Fibroblast of lung (primary cell): ENCODE measurements around the gene NANS. TPM values are rescaled to one million over a fixed set of nuclear protein-coding genes. Genes with fewer than 3 reads are reported as not detected.

Experiments used
- DNase-seq, 2 donors: peaks; one replicate each; pipeline versions ENCODE4 v3.0.0 to v3.0.0-alpha.2; 2010; ENCODE audit warnings: low read depth in 2 of 2
- H2AFZ ChIP-seq: 2 replicates; pipeline ENCODE4 v1.5.1; 2012; ENCODE audit warnings: low read length, control low read depth, inconsistent platforms
- H3K27ac ChIP-seq: 2 replicates; pipeline ENCODE4 v1.5.1; 2011; ENCODE audit warnings: low read length, control low read depth; ENCODE audit not compliant: insufficient read depth
- H3K27me3 ChIP-seq: 2 replicates; pipeline ENCODE4 v1.5.1; 2011; ENCODE audit warnings: mild to moderate bottlenecking, low read length; ENCODE audit not compliant: control insufficient read depth, insufficient read depth
- H3K36me3 ChIP-seq: 2 replicates; pipeline ENCODE4 v1.5.1; 2011; ENCODE audit warnings: low read length; ENCODE audit not compliant: control insufficient read depth, insufficient read depth
- H3K4me1 ChIP-seq: 2 replicates; pipeline ENCODE4 v1.5.1; 2011; ENCODE audit warnings: low read length; ENCODE audit not compliant: control insufficient read depth, insufficient read depth; ENCODE audit errors: extremely low read depth
- H3K4me2 ChIP-seq: 2 replicates; pipeline ENCODE4 v1.5.1; 2011; ENCODE audit warnings: low read length, control low read depth; ENCODE audit not compliant: insufficient read depth; ENCODE audit errors: extremely low read depth
- H3K4me3 ChIP-seq, 4 experiments: fragments of 200-600 bp in 1 of 4; sonication (generic) in 1 of 4; replicated peaks in 1 of 4; 2 replicates each; pipeline ENCODE4 v1.5.1; 2011 to 2016; ENCODE audit warnings: low read length in 4 of 4, low read depth in 3 of 4, mild to moderate bottlenecking in 3 of 4, control low read depth in 2 of 4, inconsistent platforms in 1 of 4, mixed read lengths in 1 of 4; ENCODE audit not compliant: insufficient read depth in 1 of 4; ENCODE audit errors: control extremely low read depth in 1 of 4
- H3K79me2 ChIP-seq: 2 replicates; pipeline ENCODE4 v1.5.1; 2012; ENCODE audit warnings: mild to moderate bottlenecking, low read length, inconsistent platforms; ENCODE audit not compliant: control insufficient read depth, insufficient read depth
- H3K9ac ChIP-seq: 2 replicates; pipeline ENCODE4 v1.5.1; 2011; ENCODE audit warnings: mild to moderate bottlenecking, low read length, control low read depth; ENCODE audit not compliant: insufficient read depth
- H3K9me3 ChIP-seq: 2 replicates; pipeline ENCODE4 v1.5.1; 2012; ENCODE audit warnings: low read depth, low read length; ENCODE audit not compliant: control insufficient read depth, insufficient read depth
- H4K20me1 ChIP-seq: 2 replicates; pipeline ENCODE4 v1.5.1; 2011; ENCODE audit warnings: low read length; ENCODE audit not compliant: control insufficient read depth, insufficient read depth; ENCODE audit errors: extremely low read depth
- EZH2 ChIP-seq: IDR thresholded peaks from 2 replicates; pipeline ENCODE4 v1.5.1; 2012; ENCODE audit warnings: low read length, control low read depth, mild to moderate bottlenecking; ENCODE audit errors: missing control alignments
- polyA plus RNA-seq, 2 donors: library from polyadenylated mRNA; depleted of rRNA in 1 of 2; stranded (reverse) in 1 of 2; unstranded in 1 of 2; fragments of >200 nt; gene quantifications; 2 replicates each; pipeline ENCODE4 v1.2.1, GENCODE V29; 2011 to 2012; ENCODE audit warnings: missing spikeins in 1 of 2
- total RNA-seq: library from RNA; depleted of rRNA; stranded (reverse); fragments of >200 nt; gene quantifications from 2 replicates; pipeline ENCODE4 v1.2.1, GENCODE V29; 2014
- TF ChIP-seq, protein P1 (sequence below), 2 donors: IDR thresholded peaks in 1 of 2; conservative IDR thresholded peaks in 1 of 2; 1 replicate in 1 of 2; 2 replicates in 1 of 2; pipeline ENCODE4 v1.5.1; 2011 to 2012; ENCODE audit warnings: low read length in 2 of 2, control low read depth in 1 of 2, inconsistent platforms in 1 of 2, low read depth in 1 of 2, mild to moderate bottlenecking in 1 of 2

The NANS gene
- total and polyA plus RNA-seq, 2 donors (not counting 1 experiment from before 2014, with no cell fraction given) = 83.9 to 105 TPM

DNA sequence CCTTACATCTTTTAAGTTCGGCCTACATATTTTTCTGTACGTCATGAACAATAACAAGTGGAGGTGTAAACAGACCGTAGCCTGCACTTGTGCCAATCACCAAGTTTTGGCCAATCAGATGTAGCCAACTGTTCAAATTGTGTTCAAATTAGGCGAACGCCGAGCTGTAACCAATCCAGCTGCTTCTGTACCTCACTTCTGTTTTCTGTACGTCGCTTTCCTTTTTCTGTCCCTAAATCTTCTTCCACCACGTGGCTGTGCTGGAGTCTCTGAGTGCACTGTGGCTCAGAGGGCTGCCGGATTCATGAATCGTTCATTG, 36.0 kb downstream of the NANS start:
- no peak for DNase-seq
- H2AFZ ChIP-seq = no peak overlapping the region
- no peaks in the 10 kb centered on the region for H3K27me3 ChIP-seq
- H3K9me3 ChIP-seq = no peaks in the 10 kb centered on the region
- H3K36me3 ChIP-seq = no peaks in the 10 kb centered on the region
- no peaks in the 10 kb centered on the region for H3K79me2 ChIP-seq
- no peaks in the 10 kb centered on the region for H4K20me1 ChIP-seq
- H3K27ac ChIP-seq = no peak overlapping the region
- no peak overlapping the region for H3K4me2 ChIP-seq
- H3K4me3 ChIP-seq = no peak overlapping the region
- H3K4me1 ChIP-seq = peaks cover 2% of the 10 kb centered on the region
- TF ChIP-seq EZH2 = no peak
- TF ChIP-seq, protein P1, sequence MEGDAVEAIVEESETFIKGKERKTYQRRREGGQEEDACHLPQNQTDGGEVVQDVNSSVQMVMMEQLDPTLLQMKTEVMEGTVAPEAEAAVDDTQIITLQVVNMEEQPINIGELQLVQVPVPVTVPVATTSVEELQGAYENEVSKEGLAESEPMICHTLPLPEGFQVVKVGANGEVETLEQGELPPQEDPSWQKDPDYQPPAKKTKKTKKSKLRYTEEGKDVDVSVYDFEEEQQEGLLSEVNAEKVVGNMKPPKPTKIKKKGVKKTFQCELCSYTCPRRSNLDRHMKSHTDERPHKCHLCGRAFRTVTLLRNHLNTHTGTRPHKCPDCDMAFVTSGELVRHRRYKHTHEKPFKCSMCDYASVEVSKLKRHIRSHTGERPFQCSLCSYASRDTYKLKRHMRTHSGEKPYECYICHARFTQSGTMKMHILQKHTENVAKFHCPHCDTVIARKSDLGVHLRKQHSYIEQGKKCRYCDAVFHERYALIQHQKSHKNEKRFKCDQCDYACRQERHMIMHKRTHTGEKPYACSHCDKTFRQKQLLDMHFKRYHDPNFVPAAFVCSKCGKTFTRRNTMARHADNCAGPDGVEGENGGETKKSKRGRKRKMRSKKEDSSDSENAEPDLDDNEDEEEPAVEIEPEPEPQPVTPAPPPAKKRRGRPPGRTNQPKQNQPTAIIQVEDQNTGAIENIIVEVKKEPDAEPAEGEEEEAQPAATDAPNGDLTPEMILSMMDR (conservative IDR thresholded peaks at IDR 0.05 in 1 of 2, IDR thresholded peaks at IDR 0.05 in 1 of 2; ENCODE audit: low read depth in 1 of 2, low read length in 2 of 2) = no peak
- H3K9ac ChIP-seq = no peak overlapping the region

DNA sequence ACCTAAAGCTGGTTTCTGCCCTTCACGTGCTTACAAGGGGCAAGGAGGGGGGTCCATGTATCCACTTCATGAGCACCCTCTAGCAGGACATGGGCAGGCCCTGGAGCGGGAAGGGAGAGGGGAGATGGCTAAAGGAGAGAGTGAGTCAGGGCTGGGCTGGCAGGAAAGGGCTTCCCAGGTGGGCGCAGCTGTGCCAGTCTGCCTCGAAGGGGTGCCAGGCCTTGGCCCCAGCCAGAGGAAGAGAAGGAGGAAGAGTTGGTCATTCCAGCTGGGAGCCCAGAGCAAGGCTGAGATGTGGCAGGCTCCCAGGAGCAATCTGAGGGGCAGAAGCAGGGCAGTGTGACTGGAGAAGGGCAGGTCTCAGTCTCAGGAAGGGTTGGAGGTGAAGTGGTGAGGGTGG, 37.8 kb downstream of the NANS start:
- no peaks in the 10 kb centered on the region for H3K36me3 ChIP-seq
- no peak for TF ChIP-seq EZH2
- TF ChIP-seq, protein P1 (conservative IDR thresholded peaks at IDR 0.05 in 1 of 2, IDR thresholded peaks at IDR 0.05 in 1 of 2; ENCODE audit: low read depth in 1 of 2, low read length in 2 of 2) = no peak
- no peak overlapping the region for H3K4me3 ChIP-seq
- H3K9ac ChIP-seq = no peak overlapping the region
- H3K4me2 ChIP-seq = no peak overlapping the region
- no peaks in the 10 kb centered on the region for H3K79me2 ChIP-seq
- no peak overlapping the region for H2AFZ ChIP-seq
- H3K27ac ChIP-seq = no peak overlapping the region
- no peaks in the 10 kb centered on the region for H4K20me1 ChIP-seq
- H3K4me1 ChIP-seq = no peaks in the 10 kb centered on the region
- no peaks in the 10 kb centered on the region for H3K9me3 ChIP-seq
- H3K27me3 ChIP-seq = no peaks in the 10 kb centered on the region
- no peak for DNase-seq

DNA sequence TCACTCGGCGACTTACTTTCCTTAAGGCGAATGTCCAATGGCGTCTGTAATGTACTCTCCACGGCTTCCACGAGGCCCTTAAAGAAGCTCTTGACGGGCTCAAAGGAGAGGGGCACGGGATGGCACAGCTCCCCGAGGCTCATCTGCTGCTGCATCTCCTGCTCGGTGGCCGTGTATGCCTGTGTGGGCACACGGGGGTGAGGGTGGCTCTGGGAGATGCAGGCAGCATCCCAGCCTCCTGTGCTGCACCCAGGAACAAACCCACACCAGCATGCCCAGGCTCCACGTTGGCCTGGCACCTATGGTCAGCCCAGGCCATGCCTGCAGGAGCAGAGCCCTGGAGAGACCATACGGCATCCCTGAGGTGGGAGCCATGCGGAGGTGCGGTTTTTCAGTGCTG, 38.3 kb downstream of the NANS start:
- Histone ChIP-seq H3K79me2 (no peaks in the 10 kb centered on the region), H3K4me2 (no peak overlapping the region), H3K9ac (no peak overlapping the region), H3K4me1 (no peaks in the 10 kb centered on the region), H2AFZ (no peak overlapping the region), H3K27me3 (no peaks in the 10 kb centered on the region), H3K9me3 (no peaks in the 10 kb centered on the region), H3K36me3 (no peaks in the 10 kb centered on the region), H4K20me1 (no peaks in the 10 kb centered on the region), H3K27ac (no peak overlapping the region), H3K4me3 (no peak overlapping the region)
- TF ChIP-seq, protein P1 (conservative IDR thresholded peaks at IDR 0.05 in 1 of 2, IDR thresholded peaks at IDR 0.05 in 1 of 2; ENCODE audit: low read depth in 1 of 2, low read length in 2 of 2) = no peak
- TF ChIP-seq EZH2 = no peak
- DNase-seq = no peak
